Embryonic facial prominence (tissue), 1 donor: ENCODE results near the gene ARHGAP12.

Source experiments
- DNase-seq: peaks from one replicate; pipeline ENCODE4 v3.0.0-alpha.2; 2016; ENCODE audit errors: extremely low spot score

ARHGAP12 gene

DNA sequence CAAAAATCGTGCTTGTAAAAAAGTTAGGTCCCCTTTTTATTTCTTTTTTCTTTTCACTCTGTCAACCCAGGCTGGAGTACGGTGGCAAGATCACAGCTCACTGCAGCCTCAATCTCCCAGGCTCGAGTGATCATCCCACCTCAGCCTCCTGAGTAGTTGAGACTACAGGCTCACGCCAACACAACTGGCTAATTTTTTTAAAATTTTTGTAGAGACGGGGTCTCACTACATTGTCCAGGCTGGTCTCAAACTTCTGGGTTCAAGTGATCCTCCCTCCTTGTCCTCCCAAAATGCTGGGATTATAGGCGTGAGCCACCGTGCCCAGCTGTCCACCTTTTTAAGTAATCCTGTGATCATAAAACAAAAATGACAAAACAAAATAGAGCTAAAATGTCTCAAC lies 19.4 kb upstream of the ARHGAP12 start:
- no peak for DNase-seq

DNA sequence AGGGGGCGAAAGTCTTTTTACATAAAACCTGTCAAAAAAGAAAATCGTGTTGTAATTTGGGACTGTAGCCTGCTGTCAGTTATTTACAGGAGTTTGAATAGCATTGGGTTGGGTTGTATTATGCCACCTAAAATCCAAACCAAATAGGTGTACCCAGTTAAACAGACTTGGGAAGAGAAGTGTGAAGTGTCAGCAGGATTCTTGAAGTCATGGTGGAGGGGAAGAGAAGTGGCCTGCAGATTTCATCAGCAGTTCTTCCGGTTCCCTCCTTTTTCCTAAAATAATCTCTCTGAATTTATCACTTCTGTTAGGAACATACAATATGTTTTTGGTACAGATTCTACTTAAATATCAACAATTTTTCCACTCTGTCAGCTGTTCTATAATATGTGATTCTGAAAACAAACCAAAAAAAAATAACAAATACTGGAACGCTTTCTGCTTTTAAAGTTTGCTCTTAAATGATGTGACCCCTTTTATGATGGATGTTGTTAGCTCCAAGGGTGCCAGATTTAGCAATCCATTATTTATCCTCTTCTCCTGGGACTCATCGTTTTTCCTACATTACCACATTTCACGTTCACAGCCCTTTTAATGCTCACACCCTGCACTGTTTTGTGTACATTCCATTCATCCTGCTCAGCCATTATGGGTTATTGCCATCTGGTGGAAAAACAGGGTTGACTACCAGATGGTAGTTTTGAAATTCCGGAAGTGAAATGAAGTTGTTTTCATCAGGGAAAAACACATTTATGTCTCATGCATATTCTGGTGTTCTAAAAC lies 18.7 kb upstream of the ARHGAP12 start:
- DNase-seq: no peak

DNA sequence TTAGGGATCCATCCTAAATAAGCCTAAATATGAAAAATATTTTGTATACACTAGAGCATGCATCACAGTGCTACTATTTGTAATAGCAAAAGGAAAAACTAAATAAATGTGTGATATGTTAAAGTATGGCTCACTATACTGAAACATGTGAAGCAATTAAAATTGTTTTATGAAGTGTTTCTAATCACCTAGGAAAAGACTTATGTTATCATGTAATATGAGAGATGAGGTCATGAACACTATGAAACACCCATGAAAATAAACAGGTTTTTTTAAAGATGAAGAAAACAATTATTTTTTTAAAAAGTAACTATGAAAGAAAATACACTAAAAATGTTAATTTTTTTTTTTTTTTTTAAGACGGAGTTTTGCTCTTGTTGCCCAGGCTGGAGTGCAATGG lies 16.8 kb upstream of the ARHGAP12 start:
- no peak for DNase-seq

DNA sequence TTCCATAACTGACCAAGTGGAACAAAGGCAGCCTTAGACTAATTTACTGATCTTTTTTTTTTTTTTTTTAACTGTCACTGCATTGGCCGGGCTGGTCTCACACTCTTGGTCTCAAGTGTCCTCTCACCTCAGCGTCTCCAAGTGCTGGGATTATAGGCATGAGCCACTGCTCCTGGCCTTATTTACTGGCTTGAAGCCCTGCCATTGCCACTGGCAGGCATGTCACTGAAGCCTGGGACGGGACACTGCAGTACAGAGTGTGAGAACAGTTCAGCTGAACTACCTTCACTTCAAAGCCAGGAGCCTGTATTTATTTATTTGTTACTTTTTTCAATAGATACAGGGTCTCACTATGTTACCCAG lies 15.4 kb upstream of the ARHGAP12 start:
- DNase-seq: no peak

DNA sequence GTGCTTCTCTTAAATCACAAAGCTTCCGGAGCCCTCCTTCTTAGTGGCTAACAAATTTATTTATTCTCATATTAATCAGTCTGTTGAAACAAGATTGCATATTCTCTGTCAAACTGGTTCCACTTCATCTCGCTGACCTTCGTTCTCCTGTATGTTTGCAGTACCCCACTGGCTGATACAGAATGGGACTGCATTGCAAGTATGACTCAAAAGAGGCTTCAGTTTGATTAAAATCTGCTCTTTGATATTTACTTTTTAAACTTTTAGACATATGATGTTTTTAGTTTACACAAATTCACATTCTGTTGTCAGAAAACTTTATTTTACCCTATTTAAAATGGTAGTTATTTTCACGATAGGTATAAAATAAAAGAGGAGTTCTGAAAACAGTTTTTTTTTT lies 14.3 kb upstream of the ARHGAP12 start:
- no peak for DNase-seq

DNA sequence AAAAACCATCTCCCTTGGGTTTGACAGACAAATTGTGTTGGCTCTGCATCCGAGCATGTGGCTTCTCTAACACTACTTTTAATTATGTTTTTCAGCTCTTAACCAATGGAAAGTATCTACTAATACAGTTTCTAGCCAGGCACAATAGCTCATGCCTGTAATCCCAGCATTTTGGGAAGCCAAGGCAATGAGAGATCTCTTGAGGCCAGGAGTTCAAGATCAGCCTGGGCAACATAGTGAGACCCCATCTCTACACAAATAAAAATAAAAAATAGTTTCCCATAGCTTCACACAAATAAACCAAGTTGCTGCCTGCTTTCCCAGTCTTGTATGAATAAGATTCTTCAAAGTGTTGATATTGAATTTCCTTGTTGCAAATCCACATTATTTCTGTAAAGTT lies 13.8 kb upstream of the ARHGAP12 start:
- DNase-seq: no peak

DNA sequence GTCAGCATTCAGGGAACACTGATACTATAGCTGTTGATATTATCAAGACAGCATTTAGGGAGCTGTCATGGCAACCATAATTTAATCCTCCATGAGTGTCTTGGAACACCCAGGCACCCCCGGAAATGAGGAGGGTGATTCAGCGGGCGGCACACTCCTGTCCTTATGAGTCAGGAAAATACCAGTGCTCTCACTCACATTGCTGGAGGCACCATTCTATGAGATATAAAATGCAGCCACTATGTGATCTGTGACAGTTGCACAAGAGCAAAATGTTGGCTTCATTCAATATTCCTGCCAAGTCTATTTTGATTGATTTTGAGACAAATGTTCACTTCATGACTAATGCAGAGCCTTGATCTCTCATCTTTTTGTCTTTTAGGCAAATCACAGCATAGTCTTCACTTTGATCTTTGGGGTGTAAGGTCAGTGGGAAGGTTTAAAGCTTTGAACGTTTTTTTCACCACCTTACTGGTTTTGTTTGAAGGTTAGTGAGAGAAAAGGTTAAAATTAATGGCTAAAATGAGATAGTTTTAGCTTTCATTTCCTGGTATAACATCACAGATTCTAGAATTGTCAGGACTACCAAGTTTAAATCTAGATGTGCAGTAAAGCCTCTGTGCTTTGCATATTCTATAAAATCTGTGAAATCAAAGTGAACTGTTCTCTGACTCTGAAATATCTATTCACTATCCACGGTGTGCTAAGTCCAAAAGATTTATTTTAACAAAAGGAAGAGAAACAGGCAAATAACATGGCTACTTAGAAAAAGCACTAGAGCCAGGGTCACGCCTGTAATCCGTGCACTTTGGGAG lies 12.4 kb upstream of the ARHGAP12 start:
- DNase-seq: no peak

DNA sequence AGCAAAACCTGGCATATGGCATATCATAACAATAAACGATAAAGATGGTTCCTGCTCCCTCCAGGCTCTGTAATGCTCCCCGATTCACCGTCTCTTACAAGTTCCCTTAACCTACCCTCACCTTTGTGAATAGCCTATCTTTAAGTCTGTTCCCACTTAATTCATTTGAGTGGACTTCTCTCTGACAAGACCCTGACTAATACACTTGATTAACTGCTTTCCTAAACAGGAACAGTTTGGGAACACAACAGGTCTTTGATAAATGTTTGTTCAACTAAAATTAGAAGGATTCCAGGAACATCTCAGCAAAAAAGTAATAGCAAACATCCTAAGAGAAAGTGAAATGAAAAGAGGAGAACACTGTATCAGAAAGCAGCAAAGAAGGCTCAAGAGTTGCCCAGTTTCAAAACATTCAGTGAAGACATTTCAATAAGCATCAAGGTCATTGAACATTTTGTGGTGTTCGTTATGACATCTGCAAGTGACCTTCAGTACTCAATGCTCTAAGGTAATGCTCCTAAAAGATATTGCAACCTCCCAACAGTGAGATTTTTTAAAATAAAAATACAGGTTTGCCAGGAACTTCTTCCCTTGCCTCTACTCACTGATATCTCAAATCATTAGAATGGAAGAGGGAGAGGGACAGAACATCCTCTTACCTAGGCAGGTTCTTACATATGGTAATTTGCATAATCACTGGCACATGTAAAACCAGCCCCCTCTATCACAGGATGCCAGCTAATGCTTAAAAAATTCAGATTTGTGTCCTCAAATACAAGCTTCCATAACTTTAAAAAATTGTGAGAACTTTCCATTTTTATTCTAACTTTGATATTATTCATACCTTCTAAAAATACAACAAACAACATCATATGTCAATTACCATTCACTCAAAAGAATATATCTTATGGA lies 11.4 kb upstream of the ARHGAP12 start:
- DNase-seq: no peak

DNA sequence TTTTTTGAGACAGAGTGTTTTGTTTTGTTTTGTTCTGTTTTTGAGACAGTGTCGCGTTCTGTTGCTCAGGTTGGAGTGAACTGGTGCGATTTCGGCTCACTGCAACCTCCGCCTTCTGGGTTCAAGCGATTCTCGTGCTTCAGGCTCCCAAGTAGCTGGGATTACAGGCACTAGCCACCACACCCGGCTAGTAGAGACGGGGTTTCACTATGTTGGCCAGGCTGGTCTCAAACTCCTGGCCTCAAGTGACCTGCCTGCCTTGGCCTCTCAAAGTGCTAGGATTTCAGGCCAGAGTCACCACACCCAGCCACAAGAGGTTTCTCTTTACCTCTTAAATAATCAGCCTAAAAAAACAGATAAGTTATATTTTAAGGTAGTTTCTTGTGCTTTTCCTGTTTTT lies 8.7 kb upstream of the ARHGAP12 start:
- DNase-seq: no peak

DNA sequence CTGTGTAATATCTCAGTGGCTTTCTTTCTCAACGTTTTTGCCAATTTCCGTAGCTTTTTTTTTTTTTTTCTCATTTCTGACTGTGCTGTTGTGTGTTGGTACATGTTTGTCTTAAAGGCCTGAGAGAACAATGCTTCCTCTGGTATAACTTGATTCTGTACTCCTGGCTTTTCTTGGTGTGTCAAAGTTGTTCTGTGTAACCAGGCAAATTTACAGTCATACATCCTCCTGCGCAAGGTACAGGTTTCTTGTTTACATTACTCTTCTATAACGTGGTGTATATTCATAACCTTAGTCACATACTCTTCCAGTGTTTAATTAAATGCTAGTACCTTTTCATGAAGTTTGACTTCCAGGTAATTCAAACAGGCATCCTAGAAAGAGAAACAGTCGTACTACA lies 8.3 kb upstream of the ARHGAP12 start:
- DNase-seq: no peak

DNA sequence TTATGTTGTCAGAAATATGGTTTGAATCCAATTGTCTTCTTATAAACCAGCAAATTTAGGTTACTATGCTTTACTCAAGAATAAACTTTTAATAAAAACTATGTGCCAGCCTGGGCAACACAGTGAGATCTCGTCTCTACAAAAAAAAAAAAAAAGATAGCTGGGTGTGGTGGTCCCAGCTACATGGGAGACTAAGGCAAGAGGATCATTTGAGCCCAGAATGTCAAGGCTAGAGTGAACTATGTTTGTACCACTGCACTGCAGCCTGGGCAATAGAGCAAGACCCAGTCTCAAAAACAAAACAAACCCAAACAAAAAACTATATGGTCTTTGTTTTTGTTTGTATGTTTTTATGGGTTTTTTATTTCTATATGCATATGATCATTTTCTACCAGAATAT lies 7.5 kb upstream of the ARHGAP12 start:
- DNase-seq: no peak

DNA sequence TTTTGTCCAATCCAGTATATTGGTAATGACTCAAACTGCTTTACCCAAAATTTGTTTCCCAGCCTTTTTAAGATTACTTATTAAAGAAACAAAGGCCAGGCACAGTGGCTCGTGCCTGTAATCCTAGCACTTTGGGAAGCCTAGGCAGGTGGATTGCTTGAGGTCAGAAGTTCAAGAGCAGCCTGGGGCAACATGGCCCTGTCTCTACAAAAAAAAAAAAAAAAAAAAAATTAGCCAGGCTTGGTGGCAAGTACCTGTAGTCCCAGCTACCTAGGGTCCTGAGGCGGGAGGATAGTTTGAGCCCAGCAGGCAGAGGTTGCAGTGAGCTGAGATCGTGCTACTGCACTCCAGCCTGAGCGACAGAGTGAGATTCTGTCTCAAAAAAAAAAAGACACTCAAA lies 7.0 kb upstream of the ARHGAP12 start:
- no peak for DNase-seq

DNA sequence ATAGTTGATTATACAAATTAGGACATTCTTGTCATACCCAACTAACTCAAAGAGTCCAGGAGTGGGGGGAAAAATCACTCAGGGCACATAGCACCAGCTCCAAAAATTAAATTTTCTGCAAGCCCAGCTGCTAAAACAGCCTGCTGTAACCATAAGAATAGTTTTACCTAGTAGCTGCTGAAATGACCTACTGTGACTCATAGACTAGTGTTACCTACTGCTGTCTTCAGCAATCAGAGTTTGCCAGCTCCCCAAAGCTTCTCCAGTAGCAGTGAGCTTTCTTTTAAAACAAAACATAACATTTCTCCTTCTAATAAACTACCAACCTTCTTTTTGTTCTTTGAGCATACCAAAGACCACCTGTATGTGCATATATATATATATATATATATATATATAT lies 4.2 kb upstream of the ARHGAP12 start:
- no peak for DNase-seq

DNA sequence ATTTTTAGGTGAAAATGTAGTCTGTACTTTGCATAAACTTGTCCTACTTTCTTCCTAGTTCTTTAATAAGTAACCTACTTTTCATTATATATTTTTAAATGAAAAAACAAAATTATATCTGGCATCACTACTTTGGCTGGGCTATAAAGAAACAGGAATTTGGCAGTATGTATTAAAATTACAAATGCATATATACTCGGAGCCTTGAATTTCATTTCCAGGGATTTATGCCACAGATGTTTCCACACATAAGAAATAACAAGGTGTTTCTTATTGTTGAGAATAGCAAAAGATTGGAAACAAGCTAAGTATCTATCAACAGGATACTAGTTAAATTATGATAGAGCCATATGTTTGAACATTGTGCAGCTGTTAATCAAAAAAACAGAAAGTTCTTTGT lies 2.2 kb upstream of the ARHGAP12 start:
- DNase-seq: no peak

DNA sequence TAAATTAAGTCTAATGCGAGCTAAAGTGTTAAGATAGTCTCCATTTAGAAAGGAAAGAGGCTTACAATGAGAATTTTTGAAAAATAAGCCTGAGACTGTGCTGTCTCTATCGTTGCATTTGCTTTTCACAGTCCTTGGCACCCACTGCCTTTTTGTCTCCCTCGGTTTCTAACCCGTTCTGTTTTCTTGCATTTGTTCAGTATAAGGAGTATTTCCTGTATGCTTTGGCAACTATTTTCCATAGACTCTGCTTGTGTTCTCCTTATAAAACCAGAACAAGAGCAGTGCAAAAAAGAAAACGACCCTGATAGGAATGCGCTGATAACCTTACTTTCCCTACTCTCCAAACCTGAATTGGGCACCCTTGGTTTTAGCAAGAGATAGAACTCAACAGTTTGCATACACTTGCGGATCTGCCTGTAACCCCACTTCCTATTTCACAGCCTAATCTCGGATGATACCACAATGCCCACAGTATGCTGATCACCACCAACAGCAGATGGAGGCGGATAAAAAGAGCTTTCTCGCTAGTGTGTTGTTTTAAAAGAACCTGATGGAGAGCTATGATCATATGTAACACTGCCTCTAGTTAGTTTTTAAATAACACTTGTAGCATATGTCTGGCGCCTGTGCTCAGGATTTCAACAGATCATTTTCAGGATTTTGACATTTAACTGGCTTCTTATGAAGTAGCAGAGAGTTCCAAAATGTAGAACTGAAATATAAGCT lies 1.6 kb upstream of the ARHGAP12 start:
- DNase-seq: no peak

DNA sequence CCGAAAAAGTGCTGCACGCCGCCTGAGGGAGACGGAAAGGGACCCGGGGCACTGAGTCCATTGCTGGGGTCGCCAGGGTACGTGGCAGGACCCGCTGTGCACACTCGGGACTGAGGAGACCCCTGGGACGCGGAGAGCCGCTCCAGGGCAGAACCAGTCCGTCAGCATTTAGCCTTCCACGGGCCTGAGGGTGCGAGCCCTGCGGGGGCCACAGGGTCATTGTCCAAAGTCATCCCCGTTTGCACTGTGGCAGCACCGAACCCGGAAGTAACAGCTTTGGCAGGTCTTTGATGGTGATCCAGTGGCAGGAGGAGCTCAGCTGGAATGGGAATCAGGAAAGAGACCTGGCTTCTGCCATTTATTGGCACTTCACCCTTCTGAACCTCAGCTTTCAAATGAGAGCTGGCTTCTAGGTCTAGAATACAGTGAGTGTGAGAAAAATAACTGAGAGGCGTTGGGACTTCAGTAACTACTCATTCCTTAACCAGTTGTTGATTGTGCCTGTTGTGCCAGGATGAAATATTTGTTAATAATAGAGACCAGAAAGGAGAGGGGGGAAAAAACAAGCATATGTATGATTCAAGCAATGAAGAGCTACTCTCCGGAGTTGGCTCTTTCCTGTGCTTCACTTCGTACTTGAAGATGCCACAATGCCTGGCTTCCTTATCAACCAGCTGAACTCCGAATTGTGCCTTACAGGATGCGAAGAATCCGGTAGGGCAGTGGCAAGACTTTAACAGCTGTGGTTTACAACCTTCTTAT lies 811 bp upstream of the ARHGAP12 start:
- DNase-seq: no peak

DNA sequence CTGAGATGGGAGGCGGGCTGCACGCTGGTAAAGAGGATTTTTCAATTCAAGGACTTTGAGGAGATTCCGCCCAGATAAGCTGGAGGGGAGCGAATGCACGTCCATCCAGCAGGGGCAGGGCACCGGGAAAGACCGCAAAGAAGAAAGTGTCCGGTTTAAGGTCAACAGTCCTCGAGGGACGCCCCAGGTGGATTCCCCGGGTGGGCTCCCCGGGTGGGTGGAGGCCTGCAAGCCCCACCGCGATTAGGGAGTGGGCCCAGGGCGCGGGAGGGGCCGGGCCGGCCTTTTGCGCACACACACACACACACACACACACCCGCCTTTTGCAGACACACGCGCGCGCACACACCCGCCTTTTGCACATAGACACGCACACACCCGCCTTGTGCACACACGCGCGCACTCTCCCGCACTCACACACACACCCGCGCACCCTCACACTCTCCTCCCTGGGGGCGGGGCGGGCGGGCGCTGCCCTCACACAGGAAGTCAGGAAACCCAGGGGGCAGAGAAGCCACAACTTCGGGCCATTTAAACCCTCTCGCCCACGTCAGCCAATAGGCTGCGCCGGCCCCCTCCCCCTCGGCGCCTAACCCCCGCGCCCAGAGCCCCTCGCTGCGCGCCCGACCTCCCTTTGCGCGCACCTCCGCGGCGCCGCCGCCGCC lies 615 bp downstream of the ARHGAP12 start:
- DNase-seq: no peak

DNA sequence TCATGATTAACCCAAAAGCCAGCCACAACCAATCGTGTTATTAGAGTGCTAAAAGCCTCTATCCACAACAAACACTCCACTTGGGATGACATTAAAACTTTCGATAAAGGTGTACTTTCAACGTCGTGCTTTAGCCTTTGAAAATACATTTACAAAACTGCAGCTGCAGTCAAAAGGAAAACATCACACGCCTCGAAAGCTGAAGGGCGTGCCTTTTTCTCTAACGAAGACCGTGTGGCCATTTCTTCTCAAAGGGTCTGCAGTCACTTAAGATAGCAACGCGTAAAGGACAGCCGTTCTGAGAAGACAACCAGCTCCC lies 1.1 kb downstream of the ARHGAP12 start:
- DNase-seq: no peak

DNA sequence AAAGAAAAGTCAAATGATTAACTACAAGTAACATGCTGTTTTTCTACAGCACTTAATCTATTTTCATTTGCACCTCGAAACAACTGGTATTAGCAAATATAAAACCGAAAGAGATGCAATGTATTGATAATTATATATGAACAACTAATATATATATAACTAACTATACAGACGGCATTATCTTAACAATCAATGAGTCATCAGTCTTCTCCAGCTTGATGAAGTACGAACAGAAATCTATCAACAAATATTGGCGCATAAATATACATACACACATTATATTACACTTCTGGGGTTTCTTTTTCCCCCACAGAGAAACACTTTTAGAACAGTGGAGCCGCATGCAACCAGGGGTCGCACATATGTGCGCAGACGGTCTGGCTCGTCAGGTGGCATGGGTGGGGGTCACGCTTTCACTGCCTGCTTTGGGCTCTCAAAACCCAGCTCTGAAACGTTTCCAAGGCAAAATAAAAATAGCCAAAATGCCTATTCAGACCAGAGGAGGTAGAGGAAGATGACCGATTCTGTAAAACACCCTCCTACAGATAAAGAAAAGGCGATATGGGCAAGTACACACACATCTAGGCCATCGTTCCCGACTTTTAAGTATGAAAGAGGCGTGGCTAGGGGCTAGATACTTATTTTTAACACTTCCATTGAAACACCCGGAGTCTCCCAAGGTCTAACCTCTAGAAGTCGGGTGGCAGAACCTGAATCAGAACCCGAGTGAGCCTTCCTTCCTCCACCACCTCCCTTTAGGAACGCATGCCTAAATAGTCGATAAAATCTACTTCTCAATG lies 1.7 kb downstream of the ARHGAP12 start:
- DNase-seq: no peak

DNA sequence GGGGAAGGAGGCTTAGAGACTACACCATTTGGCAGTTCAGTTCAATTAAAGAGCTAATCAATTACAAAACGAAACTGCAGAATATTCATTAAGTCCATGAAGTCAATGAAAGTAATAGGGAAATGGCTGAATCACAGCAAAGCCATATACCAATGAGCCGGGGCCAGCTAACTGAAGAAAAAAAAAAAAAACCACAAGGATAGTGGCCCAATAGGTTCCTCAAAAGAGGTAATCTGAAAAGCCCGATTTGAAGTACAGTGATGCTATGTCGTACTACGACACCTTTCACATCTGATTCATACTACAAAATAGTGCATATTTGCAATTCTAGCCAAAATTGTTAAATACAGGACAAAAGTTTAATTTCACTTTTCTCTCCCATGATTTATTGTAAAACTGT lies 2.5 kb downstream of the ARHGAP12 start:
- DNase-seq: no peak
